Measurements from ENCODE around the gene ARFGEF3. TPM values are rescaled to one million over a fixed set of nuclear protein-coding genes. Genes with fewer than 3 reads are reported as not detected.

Gene ARFGEF3
- polyA plus RNA-seq, 1 of the 3 experiments (the other 2 are of a cell fraction), result not detected

DNA sequence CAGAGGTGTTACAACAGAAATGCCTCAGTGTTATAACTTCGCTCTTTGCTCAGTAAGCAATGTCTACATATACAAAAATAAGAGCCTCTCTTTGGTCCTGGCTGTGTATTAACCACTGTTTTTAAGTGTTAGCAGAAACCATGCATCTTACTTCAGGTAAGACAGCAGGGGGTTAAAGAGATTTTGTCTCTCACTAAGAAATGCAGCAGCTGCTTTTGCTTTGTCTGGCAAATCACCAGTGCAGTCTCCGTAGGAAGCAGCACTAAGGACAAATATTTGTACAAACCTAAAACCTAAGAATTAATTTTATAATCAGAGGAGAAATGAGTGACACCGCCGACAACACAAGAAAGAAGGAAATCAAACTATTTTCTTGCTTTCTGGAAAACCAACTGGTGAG is 216.7 kb downstream of the ARFGEF3 start:
- 62% methylated on average over 4 of the region's 4 CpGs for WGBS (ENCODE audit: low lambda C conversion rate)
- no peak for TF ChIP-seq CHD2 (IDR thresholded peaks at IDR 0.05; ENCODE audit: low read length, partially characterized antibody)
- TF ChIP-seq SIN3A (IDR thresholded peaks at IDR 0.05; ENCODE audit: borderline replicate concordance, low read depth, low read length), result no peak
- no peak for TF ChIP-seq YY1 (IDR thresholded peaks at IDR 0.05; ENCODE audit: low read depth)
- TF ChIP-seq EP300 (IDR thresholded peaks at IDR 0.05; ENCODE audit: borderline replicate concordance in 1 of 2, low read depth in 1 of 2, low read length in 1 of 2), result no peak
- TF ChIP-seq, protein P1, sequence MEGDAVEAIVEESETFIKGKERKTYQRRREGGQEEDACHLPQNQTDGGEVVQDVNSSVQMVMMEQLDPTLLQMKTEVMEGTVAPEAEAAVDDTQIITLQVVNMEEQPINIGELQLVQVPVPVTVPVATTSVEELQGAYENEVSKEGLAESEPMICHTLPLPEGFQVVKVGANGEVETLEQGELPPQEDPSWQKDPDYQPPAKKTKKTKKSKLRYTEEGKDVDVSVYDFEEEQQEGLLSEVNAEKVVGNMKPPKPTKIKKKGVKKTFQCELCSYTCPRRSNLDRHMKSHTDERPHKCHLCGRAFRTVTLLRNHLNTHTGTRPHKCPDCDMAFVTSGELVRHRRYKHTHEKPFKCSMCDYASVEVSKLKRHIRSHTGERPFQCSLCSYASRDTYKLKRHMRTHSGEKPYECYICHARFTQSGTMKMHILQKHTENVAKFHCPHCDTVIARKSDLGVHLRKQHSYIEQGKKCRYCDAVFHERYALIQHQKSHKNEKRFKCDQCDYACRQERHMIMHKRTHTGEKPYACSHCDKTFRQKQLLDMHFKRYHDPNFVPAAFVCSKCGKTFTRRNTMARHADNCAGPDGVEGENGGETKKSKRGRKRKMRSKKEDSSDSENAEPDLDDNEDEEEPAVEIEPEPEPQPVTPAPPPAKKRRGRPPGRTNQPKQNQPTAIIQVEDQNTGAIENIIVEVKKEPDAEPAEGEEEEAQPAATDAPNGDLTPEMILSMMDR (IDR thresholded peaks at IDR 0.05), result no peak
- TF ChIP-seq TEAD4 (IDR thresholded peaks at IDR 0.05; ENCODE audit: borderline replicate concordance, insufficient read depth), result no peak
- no peak for TF ChIP-seq MXI1 (IDR thresholded peaks at IDR 0.05; ENCODE audit: low read depth, low read length)
- no peak for TF ChIP-seq EZH2phosphoT487 (IDR thresholded peaks at IDR 0.05; ENCODE audit: borderline replicate concordance, low read depth)
- no peak for TF ChIP-seq RXRA (IDR thresholded peaks at IDR 0.05; ENCODE audit: borderline replicate concordance, low read depth)
- TF ChIP-seq, protein P2, sequence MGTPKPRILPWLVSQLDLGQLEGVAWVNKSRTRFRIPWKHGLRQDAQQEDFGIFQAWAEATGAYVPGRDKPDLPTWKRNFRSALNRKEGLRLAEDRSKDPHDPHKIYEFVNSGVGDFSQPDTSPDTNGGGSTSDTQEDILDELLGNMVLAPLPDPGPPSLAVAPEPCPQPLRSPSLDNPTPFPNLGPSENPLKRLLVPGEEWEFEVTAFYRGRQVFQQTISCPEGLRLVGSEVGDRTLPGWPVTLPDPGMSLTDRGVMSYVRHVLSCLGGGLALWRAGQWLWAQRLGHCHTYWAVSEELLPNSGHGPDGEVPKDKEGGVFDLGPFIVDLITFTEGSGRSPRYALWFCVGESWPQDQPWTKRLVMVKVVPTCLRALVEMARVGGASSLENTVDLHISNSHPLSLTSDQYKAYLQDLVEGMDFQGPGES (IDR thresholded peaks at IDR 0.05; ENCODE audit: low read depth, low read length), result no peak
- TF ChIP-seq ELF1 (IDR thresholded peaks at IDR 0.05), result no peak
- TF ChIP-seq REST (IDR thresholded peaks at IDR 0.05; ENCODE audit: low read depth, low read length), result no peak
- no peak for TF ChIP-seq NFIC (IDR thresholded peaks at IDR 0.05; ENCODE audit: borderline replicate concordance)
- TF ChIP-seq, protein P3, sequence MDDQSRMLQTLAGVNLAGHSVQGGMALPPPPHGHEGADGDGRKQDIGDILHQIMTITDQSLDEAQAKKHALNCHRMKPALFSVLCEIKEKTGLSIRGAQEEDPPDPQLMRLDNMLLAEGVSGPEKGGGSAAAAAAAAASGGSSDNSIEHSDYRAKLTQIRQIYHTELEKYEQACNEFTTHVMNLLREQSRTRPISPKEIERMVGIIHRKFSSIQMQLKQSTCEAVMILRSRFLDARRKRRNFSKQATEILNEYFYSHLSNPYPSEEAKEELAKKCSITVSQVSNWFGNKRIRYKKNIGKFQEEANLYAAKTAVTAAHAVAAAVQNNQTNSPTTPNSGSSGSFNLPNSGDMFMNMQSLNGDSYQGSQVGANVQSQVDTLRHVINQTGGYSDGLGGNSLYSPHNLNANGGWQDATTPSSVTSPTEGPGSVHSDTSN (IDR thresholded peaks at IDR 0.05), result no peak

More for the DNA sequence above, 216.7 kb downstream of the ARFGEF3 start:
- Histone ChIP-seq H3K4me3 (ENCODE audit: low read depth in 2 of 2, low read length in 1 of 2) (no peak overlapping the region), H3K4me2 (no peak overlapping the region), H4K20me1 (ENCODE audit: insufficient read depth) (no peaks in the 10 kb centered on the region), H2AFZ (ENCODE audit: low read depth) (no peak overlapping the region), H3K9ac (no peak overlapping the region), H3K79me2 (ENCODE audit: insufficient read depth) (no peaks in the 10 kb centered on the region), H3K27ac (ENCODE audit: low read depth in 2 of 2, low read length in 1 of 2) (no peak overlapping the region), H3K4me1 (ENCODE audit: control insufficient read depth in 1 of 2, insufficient read depth in 2 of 2, low read depth in 1 of 2, low read length in 1 of 2) (peaks cover 0 to 3% of the 10 kb centered on the region in 2 experiments; a peak in 1 of 4 replicates), H3F3A (replicated peaks; ENCODE audit: insufficient read depth) (no peaks in the 10 kb centered on the region), H3K36me3 (replicated peaks in 1 of 2; ENCODE audit: control insufficient read depth in 1 of 2, insufficient read depth in 2 of 2, low read length in 1 of 2) (no peaks in the 10 kb centered on the region), H3K9me2 (no peaks in the 10 kb centered on the region), H3K27me3 (ENCODE audit: insufficient read depth) (no peaks in the 10 kb centered on the region), H3K9me3 (no peaks in the 10 kb centered on the region)
- POLR2A ChIA-PET, result no interaction called here
- CTCF ChIA-PET, result no interaction called here
- no peak for DNase-seq
